ENCODE data around the gene C1RL.
A peak's percentile ranks its signal among the peaks of the same experiment; 100 is the strongest.
"Not testable (repeated sequence)": the region's sequence is repeated elsewhere in the genome, so short reads cannot be mapped to it uniquely, and the experiment has no call there.

Gene C1RL

GRCh38 chr12:7113389-7113871, 4.4 kb upstream of the C1RL start:
- DNase-seq = peak; percentile 11

GRCh38 chr12:7112041-7112440, 3.0 kb upstream of the C1RL start:
- DNase-seq = no peak

GRCh38 chr12:7110661-7111060, 1.6 kb upstream of the C1RL start:
- no peak for DNase-seq

GRCh38 chr12:7109572-7109920, 532 bp upstream of the C1RL start:
- DNase-seq = no peak

- peak; percentile 70 for DNase-seq
These were observed 815 bp downstream of the C1RL start for GRCh38 chr12:7108003-7108795.

GRCh38 chr12:7107636-7108002, 1.4 kb downstream of the C1RL start:
- no peak for DNase-seq

GRCh38 chr12:7107181-7107580, 1.8 kb downstream of the C1RL start:
- DNase-seq = not testable (repeated sequence)

GRCh38 chr12:7106082-7106481, 2.9 kb downstream of the C1RL start:
- DNase-seq = no peak

GRCh38 chr12:7103837-7104584, 5.0 kb downstream of the C1RL start:
- DNase-seq = no peak

- no peak for DNase-seq
These were observed 6.4 kb downstream of the C1RL start for GRCh38 chr12:7102582-7102981.

GRCh38 chr12:7101694-7102131, 7.3 kb downstream of the C1RL start:
- DNase-seq = no peak

- DNase-seq = no peak
These were observed 7.8 kb downstream of the C1RL start for GRCh38 chr12:7101047-7101693.

- DNase-seq = no peak
These were observed 8.8 kb downstream of the C1RL start for GRCh38 chr12:7100239-7100638.

- no peak for DNase-seq
These were observed 9.6 kb downstream of the C1RL start for GRCh38 chr12:7099290-7099996.

- DNase-seq = no peak
These were observed 12.0 kb downstream of the C1RL start for GRCh38 chr12:7096979-7097378.

- DNase-seq = no peak
These were observed 12.7 kb downstream of the C1RL start for GRCh38 chr12:7096006-7096932.

- no peak for DNase-seq
These were observed 15.1 kb downstream of the C1RL start for GRCh38 chr12:7093892-7094291.

- DNase-seq = no peak
These were observed 15.5 kb downstream of the C1RL start for GRCh38 chr12:7093486-7093885.

GRCh38 chr12:7092986-7093460, 16.0 kb downstream of the C1RL start:
- no peak for DNase-seq

- peak; percentile 36 for DNase-seq
These were observed 16.6 kb downstream of the C1RL start, which contains the start of gene C1R for GRCh38 chr12:7092229-7092985. C1R (minus strand) TSS chr12:7092445; CDS start chr12:7092388, 57 bp downstream.

GRCh38 chr12:7091660-7092228, 17.3 kb downstream of the C1RL start:
- no peak for DNase-seq
